ENCODE results near the gene MRPL24.

Gene MRPL24

GRCh38 chr1:156708218-156708661 is 32.6 kb downstream of the MRPL24 start:
- no peak for DNase-seq

GRCh38 chr1:156707417-156708217 is 33.3 kb downstream of the MRPL24 start:
- no peak for DNase-seq

- DNase-seq, result peak; percentile 32
Measured at GRCh38 chr1:156706657-156707416, 34.1 kb downstream of the MRPL24 start.

GRCh38 chr1:156705918-156706656 is 34.8 kb downstream of the MRPL24 start:
- DNase-seq, result peak; percentile 78

GRCh38 chr1:156705321-156705917 is 35.5 kb downstream of the MRPL24 start, which contains the start of gene CRABP2:
CRABP2 (minus strand) TSS chr1:156705583; CDS start chr1:156705446, 137 bp downstream.
- peak; percentile 70 for DNase-seq

GRCh38 chr1:156704930-156705320 is 36.0 kb downstream of the MRPL24 start:
- DNase-seq, result peak; percentile 54

GRCh38 chr1:156704166-156704711 is 36.6 kb downstream of the MRPL24 start:
- DNase-seq, result no peak

GRCh38 chr1:156703741-156704140 is 37.1 kb downstream of the MRPL24 start:
- DNase-seq, result peak; percentile 85

- peak; percentile 52 for DNase-seq
Measured at GRCh38 chr1:156703336-156703735, 37.6 kb downstream of the MRPL24 start.

- no peak for DNase-seq
Measured at GRCh38 chr1:156700736-156701531, 40.0 kb downstream of the MRPL24 start.

GRCh38 chr1:156698995-156699394 is 41.9 kb downstream of the MRPL24 start:
- no peak for DNase-seq

- peak; percentile 55 for DNase-seq
Measured at GRCh38 chr1:156697481-156697880, 43.4 kb downstream of the MRPL24 start.

GRCh38 chr1:156696755-156697154 is 44.1 kb downstream of the MRPL24 start:
- DNase-seq, result no peak

- no peak for DNase-seq
Measured at GRCh38 chr1:156694690-156694962, 46.3 kb downstream of the MRPL24 start.

- peak; percentile 19 for DNase-seq
Measured at GRCh38 chr1:156693848-156694689, 46.8 kb downstream of the MRPL24 start.

GRCh38 chr1:156692925-156693847 is 47.7 kb downstream of the MRPL24 start:
- peak; percentile 89 for DNase-seq

- DNase-seq, result no peak
Measured at GRCh38 chr1:156692441-156692924, 48.4 kb downstream of the MRPL24 start.

GRCh38 chr1:156691665-156692440 is 49.0 kb downstream of the MRPL24 start:
- DNase-seq, result peak; percentile 25

- DNase-seq, result no peak
Measured at GRCh38 chr1:156691191-156691590, 49.7 kb downstream of the MRPL24 start.

All from NCI-H69 (cell line).